SH-SY5Y (cell line): ENCODE data around the gene FADS6.

Experiments
- GATA2 ChIP-seq: IDR thresholded peaks from 2 replicates; pipeline ENCODE4 v1.6.1; 2011; ENCODE audit warnings: mild to moderate bottlenecking, low read depth, low read length
- GATA3 ChIP-seq: IDR thresholded peaks from 2 replicates; pipeline ENCODE4 v1.6.1; 2011; ENCODE audit warnings: low read depth, mild to moderate bottlenecking, low read length, moderate library complexity

DNA sequence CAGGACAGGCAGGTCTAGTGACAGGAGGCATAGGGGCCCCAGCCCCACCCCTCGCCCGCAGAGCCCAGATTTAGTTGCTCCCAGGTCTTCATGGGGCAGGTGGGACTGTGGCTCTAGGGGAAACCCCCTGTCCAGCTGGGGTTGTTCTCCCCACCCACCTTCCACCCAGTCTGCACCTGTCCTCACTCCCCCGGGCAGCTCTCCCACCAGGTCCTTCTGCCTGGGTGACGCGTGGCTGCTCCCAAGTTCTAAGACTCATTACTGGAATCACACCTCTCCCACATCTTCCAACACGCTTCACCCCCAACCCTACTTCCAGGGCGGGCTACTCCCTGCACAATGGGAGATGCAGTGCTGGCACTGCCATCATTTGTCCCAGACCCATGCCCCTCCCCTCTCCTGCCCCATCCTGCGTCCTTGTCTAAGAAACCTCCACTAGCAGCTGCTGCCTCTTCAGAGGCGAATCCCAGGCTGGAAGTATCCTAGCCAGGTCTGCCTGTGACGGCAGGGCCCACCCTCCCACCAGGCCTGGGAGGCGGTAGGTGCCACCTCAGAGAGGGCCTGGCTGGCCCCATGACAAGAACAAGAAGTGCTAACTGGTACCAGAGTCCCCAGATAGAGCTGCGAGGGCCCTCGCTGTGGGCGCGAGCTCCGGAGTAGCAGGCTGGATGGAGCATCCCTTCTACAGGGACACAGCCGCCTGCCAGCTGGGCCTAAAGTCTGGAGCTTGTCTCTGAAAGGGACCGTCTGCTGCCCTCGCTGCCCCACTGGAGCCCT is 56.6 kb downstream of the FADS6 start:
- TF ChIP-seq GATA3 (no peak), GATA2 (no peak)
